ENCODE results near the gene FGF5.

DNA sequence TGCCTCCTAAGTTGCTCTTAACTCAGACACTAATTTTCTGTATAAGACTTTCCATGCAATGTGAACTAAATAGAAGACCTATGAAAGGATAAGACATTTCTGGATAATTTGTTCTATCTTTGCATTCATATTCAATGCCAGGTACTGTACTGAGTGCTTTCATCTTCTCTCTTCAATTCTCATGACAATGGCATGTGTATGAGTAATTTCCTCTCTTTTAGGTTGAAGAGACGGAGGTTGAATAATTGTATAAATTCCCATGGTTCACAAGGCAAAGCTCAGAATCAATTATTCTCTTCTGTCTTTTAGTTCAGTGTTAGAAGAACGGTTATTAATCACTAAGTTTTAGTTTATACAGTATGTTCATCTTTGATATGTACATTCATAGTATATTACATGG lies 39.8 kb downstream of the FGF5 start:
- TF ChIP-seq GATA3 (IDR thresholded peaks at IDR 0.05; ENCODE audit: low read depth, low read length) (no peak), GATA2 (IDR thresholded peaks at IDR 0.05; ENCODE audit: low read depth, low read length) (no peak)
